Measurements from ENCODE around the gene OBSCN. TPM values are rescaled to one million over a fixed set of nuclear protein-coding genes. Genes with fewer than 3 reads are reported as not detected.

The OBSCN gene
- total RNA-seq, 1 donor from 2014 or later: 5.1 TPM

DNA sequence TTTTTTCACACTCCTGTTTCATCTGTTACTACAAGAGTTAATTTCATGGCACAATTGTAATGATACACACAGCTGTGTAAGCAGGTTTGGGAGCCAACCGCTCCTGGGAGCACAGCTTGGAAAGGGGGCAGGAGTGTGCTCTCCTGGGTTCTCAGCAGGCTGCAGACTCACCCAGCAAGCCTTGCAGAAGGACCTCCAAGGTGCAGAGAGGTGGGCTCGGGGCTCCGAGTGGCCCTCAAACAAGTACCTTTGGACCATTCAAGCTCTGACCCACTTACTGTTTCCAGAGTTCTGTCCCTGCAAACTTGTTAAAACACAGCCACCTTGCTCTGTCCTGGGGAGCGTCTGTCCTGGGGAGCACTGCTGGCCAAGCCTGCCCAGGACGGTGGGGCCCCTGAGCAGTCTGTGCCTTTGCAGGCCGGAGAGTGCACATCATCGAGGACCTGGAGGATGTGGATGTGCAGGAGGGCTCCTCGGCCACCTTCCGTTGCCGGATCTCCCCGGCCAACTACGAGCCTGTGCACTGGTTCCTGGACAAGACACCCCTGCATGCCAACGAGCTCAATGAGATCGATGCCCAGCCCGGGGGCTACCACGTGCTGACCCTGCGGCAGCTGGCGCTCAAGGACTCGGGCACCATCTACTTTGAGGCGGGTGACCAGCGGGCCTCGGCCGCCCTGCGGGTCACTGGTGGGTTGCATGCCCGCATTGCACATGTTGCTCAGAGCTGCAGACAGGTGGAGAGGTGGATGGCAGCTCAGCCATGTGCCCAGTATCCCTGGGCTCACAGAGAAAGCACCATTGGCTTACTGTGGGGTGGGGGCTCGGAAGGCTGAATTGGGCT lies 78.0 kb downstream of the OBSCN start:
- no peaks in the 10 kb centered on the region for H3K36me3 ChIP-seq

DNA sequence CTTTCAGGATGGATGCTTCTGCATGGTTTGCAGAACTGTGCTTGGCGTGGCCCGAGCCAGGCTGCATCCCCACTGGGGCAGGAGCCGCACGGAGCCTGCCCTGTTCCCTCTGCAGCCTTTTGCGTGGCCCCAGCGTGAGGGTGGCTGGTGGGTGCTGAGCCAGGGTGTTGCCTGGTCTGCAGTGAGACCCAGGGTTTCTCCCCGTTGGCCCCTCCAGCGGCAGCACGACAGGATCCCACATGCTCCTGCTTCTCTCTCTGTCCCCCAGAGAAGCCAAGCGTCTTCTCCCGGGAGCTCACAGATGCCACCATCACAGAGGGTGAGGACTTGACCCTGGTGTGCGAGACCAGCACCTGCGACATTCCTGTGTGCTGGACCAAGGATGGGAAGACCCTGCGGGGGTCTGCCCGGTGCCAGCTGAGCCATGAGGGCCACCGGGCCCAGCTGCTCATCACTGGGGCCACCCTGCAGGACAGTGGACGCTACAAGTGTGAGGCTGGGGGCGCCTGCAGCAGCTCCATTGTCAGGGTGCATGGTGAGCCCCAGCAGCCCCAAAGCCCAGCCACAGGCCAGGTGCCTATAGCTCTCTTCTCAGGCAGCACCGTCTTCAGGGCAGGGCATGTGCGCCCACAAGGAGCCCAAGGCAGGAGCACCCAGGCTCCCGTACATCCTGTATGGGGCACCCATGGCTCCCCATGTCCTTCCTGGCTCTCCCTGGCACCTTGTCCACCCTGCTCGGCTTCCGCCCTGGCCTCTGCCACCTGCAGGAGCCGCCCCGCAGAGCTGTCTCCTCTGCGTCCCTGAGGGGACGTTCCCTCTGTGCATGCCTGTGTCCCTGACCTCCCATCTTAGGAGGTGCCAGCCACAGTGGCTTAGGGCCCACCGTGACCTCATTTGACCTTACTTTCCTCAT lies 78.9 kb downstream of the OBSCN start:
- H3K27ac ChIP-seq: no peak overlapping the region
- H3K4me2 ChIP-seq: no peak overlapping the region
- no peaks in the 10 kb centered on the region for H4K20me1 ChIP-seq (ENCODE audit: low read depth)
- peaks cover 7% of the 10 kb centered on the region for H3K27me3 Mint-ChIP-seq (ENCODE audit: insufficient read depth, low read depth)
- TF ChIP-seq, protein P1, sequence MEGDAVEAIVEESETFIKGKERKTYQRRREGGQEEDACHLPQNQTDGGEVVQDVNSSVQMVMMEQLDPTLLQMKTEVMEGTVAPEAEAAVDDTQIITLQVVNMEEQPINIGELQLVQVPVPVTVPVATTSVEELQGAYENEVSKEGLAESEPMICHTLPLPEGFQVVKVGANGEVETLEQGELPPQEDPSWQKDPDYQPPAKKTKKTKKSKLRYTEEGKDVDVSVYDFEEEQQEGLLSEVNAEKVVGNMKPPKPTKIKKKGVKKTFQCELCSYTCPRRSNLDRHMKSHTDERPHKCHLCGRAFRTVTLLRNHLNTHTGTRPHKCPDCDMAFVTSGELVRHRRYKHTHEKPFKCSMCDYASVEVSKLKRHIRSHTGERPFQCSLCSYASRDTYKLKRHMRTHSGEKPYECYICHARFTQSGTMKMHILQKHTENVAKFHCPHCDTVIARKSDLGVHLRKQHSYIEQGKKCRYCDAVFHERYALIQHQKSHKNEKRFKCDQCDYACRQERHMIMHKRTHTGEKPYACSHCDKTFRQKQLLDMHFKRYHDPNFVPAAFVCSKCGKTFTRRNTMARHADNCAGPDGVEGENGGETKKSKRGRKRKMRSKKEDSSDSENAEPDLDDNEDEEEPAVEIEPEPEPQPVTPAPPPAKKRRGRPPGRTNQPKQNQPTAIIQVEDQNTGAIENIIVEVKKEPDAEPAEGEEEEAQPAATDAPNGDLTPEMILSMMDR (IDR thresholded peaks at IDR 0.05): no peak
- TF ChIP-seq EZH2 (IDR thresholded peaks at IDR 0.05): no peak
- no peak for TF ChIP-seq EZH2phosphoT487 (IDR thresholded peaks at IDR 0.05)
- H3K36me3 Mint-ChIP-seq: peaks cover 15% of the 10 kb centered on the region
- H3K4me3 ChIP-seq: no peak overlapping the region
- no peaks in the 10 kb centered on the region for H3K9me3 ChIP-seq (ENCODE audit: low read depth)
- no peaks in the 10 kb centered on the region for H3K36me3 ChIP-seq
- no peak overlapping the region for H3K4me3 Mint-ChIP-seq
- no peaks in the 10 kb centered on the region for H3K27me3 ChIP-seq
- no peaks in the 10 kb centered on the region for H3K9me3 Mint-ChIP-seq
- H3K79me2 ChIP-seq (ENCODE audit: low read depth): no peaks in the 10 kb centered on the region
- no peak for DNase-seq (ENCODE audit: low spot score)
- no peak overlapping the region for H2AFZ ChIP-seq (replicated peaks)
- no peaks in the 10 kb centered on the region for H3F3A ChIP-seq (ENCODE audit: low read depth)
- no peak overlapping the region for H3K9ac ChIP-seq
- H3K4me1 Mint-ChIP-seq: peaks cover 4% of the 10 kb centered on the region
- no peaks in the 10 kb centered on the region for H3K4me1 ChIP-seq
- H3K27ac Mint-ChIP-seq: no peak overlapping the region

More for the DNA sequence above, 78.0 kb downstream of the OBSCN start:
- no peaks in the 10 kb centered on the region for H3K9me3 ChIP-seq (ENCODE audit: low read depth)
- no peak overlapping the region for H3K4me2 ChIP-seq
- H3K27me3 ChIP-seq: no peaks in the 10 kb centered on the region
- no peak overlapping the region for H3K9ac ChIP-seq
- H4K20me1 ChIP-seq (ENCODE audit: low read depth): no peaks in the 10 kb centered on the region
- H3K4me1 Mint-ChIP-seq: peaks cover 4% of the 10 kb centered on the region
- H3K4me1 ChIP-seq: no peaks in the 10 kb centered on the region
- H3K4me3 Mint-ChIP-seq: no peak overlapping the region
- H3F3A ChIP-seq (ENCODE audit: low read depth): no peaks in the 10 kb centered on the region
- no peak overlapping the region for H3K4me3 ChIP-seq
- DNase-seq (ENCODE audit: low spot score): no peak
- H3K36me3 Mint-ChIP-seq: peaks cover 15% of the 10 kb centered on the region
- H3K27ac ChIP-seq: no peak overlapping the region
- TF ChIP-seq EZH2 (IDR thresholded peaks at IDR 0.05) (no peak), EZH2phosphoT487 (IDR thresholded peaks at IDR 0.05) (no peak)
- TF ChIP-seq, protein P1 (IDR thresholded peaks at IDR 0.05): no peak
- no peak overlapping the region for H3K27ac Mint-ChIP-seq
- no peaks in the 10 kb centered on the region for H3K79me2 ChIP-seq (ENCODE audit: low read depth)
- H3K27me3 Mint-ChIP-seq (ENCODE audit: insufficient read depth, low read depth): peaks cover 5% of the 10 kb centered on the region
- no peaks in the 10 kb centered on the region for H3K9me3 Mint-ChIP-seq
- H2AFZ ChIP-seq (replicated peaks): no peak overlapping the region

DNA sequence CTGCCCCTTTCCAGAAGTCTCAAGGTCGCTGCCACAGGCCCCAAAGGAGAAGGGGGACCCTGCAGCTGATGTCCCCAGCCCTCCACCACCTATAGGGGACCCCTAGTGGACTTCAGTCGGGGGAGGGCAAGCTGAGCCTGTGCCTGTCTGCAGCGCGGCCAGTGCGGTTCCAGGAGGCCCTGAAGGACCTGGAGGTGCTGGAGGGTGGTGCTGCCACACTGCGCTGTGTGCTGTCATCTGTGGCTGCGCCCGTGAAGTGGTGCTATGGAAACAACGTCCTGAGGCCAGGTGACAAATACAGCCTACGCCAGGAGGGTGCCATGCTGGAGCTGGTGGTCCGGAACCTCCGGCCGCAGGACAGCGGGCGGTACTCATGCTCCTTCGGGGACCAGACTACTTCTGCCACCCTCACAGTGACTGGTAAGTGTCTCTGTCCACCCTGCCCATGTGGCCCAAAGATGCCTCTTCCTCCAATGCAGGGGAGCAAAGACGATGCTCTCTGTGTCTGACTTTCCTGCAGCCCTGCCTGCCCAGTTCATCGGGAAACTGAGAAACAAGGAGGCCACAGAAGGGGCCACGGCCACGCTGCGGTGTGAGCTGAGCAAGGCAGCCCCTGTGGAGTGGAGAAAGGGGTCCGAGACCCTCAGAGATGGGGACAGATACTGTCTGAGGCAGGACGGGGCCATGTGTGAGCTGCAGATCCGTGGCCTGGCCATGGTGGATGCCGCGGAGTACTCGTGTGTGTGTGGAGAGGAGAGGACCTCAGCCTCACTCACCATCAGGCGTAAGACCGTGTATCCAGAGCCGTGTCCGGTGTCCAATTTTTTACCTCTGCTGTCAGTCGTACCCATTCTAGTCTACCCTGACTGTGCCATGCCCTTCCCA lies 79.9 kb downstream of the OBSCN start:
- no peak overlapping the region for H3K4me3 ChIP-seq
- H3K27ac Mint-ChIP-seq: no peak overlapping the region
- no peaks in the 10 kb centered on the region for H3K36me3 ChIP-seq
- peaks cover 8% of the 10 kb centered on the region for H3K27me3 Mint-ChIP-seq (ENCODE audit: insufficient read depth, low read depth)
- peaks cover 4% of the 10 kb centered on the region for H3K4me1 Mint-ChIP-seq
- peaks cover 20% of the 10 kb centered on the region for H3K36me3 Mint-ChIP-seq
- H3K9me3 Mint-ChIP-seq: no peaks in the 10 kb centered on the region
- TF ChIP-seq, protein P1 (IDR thresholded peaks at IDR 0.05): no peak
- no peak for TF ChIP-seq EZH2 (IDR thresholded peaks at IDR 0.05)
- TF ChIP-seq EZH2phosphoT487 (IDR thresholded peaks at IDR 0.05): no peak
- H3K9ac ChIP-seq: no peak overlapping the region
- H3K27me3 ChIP-seq: no peaks in the 10 kb centered on the region
- H3K4me3 Mint-ChIP-seq: no peak overlapping the region
- no peak overlapping the region for H2AFZ ChIP-seq (replicated peaks)
- no peaks in the 10 kb centered on the region for H3K4me1 ChIP-seq
- no peaks in the 10 kb centered on the region for H3F3A ChIP-seq (ENCODE audit: low read depth)
- H3K79me2 ChIP-seq (ENCODE audit: low read depth): no peaks in the 10 kb centered on the region
- no peak overlapping the region for H3K4me2 ChIP-seq
- H3K9me3 ChIP-seq (ENCODE audit: low read depth): no peaks in the 10 kb centered on the region
- DNase-seq (ENCODE audit: low spot score): no peak
- H3K27ac ChIP-seq: no peak overlapping the region
- H4K20me1 ChIP-seq (ENCODE audit: low read depth): no peaks in the 10 kb centered on the region
